Measurements from ENCODE around the gene TMC2. TPM values are rescaled to one million over a fixed set of nuclear protein-coding genes. Genes with fewer than 3 reads are reported as not detected.
A peak's percentile ranks its signal among the peaks of the same experiment; 100 is the strongest.

The TMC2 gene
- total RNA-seq, 1 experiment from 2014 or later, result not detected

GRCh38 chr20:2652724-2653555, 116.6 kb downstream of the TMC2 start (continued):
- TF ChIP-seq AFF4 (CRISPR knock-in tag; IDR thresholded peaks at IDR 0.05; ENCODE audit: borderline replicate concordance), result no peak
- peak; percentile 49; the same call in 1 of the 2 replicates for TF ChIP-seq CREB1 (CRISPR knock-in tag; IDR thresholded peaks at IDR 0.05)
- no peak for TF ChIP-seq EMX1 (CRISPR knock-in tag; IDR thresholded peaks at IDR 0.05)
- 0 out of 2 replicates have a peak, but pooled peaks have one; percentile 10 for TF ChIP-seq GABPB1 (CRISPR knock-in tag; IDR thresholded peaks at IDR 0.05)
- TF ChIP-seq NR2C2 (CRISPR knock-in tag; IDR thresholded peaks at IDR 0.05), result no peak; the same call in 1 of the 2 replicates
- no peak for TF ChIP-seq NR1H2 (CRISPR knock-in tag; IDR thresholded peaks at IDR 0.05)
- TF ChIP-seq JUN (CRISPR knock-in tag; IDR thresholded peaks at IDR 0.05), result no peak; the same call in none of the 2 replicates
- TF ChIP-seq, protein P1, sequence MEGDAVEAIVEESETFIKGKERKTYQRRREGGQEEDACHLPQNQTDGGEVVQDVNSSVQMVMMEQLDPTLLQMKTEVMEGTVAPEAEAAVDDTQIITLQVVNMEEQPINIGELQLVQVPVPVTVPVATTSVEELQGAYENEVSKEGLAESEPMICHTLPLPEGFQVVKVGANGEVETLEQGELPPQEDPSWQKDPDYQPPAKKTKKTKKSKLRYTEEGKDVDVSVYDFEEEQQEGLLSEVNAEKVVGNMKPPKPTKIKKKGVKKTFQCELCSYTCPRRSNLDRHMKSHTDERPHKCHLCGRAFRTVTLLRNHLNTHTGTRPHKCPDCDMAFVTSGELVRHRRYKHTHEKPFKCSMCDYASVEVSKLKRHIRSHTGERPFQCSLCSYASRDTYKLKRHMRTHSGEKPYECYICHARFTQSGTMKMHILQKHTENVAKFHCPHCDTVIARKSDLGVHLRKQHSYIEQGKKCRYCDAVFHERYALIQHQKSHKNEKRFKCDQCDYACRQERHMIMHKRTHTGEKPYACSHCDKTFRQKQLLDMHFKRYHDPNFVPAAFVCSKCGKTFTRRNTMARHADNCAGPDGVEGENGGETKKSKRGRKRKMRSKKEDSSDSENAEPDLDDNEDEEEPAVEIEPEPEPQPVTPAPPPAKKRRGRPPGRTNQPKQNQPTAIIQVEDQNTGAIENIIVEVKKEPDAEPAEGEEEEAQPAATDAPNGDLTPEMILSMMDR (IDR thresholded peaks at IDR 0.05), result no peak
- no peak for TF ChIP-seq MYBL2 (CRISPR knock-in tag; IDR thresholded peaks at IDR 0.05)
- no peak for TF ChIP-seq ZNF396 (CRISPR knock-in tag; IDR thresholded peaks at IDR 0.05; ENCODE audit: borderline replicate concordance)
- peak; percentile 45; the same call in 1 of the 2 replicates for TF ChIP-seq TCF7 (CRISPR knock-in tag; IDR thresholded peaks at IDR 0.05; ENCODE audit: low read depth)

DNA sequence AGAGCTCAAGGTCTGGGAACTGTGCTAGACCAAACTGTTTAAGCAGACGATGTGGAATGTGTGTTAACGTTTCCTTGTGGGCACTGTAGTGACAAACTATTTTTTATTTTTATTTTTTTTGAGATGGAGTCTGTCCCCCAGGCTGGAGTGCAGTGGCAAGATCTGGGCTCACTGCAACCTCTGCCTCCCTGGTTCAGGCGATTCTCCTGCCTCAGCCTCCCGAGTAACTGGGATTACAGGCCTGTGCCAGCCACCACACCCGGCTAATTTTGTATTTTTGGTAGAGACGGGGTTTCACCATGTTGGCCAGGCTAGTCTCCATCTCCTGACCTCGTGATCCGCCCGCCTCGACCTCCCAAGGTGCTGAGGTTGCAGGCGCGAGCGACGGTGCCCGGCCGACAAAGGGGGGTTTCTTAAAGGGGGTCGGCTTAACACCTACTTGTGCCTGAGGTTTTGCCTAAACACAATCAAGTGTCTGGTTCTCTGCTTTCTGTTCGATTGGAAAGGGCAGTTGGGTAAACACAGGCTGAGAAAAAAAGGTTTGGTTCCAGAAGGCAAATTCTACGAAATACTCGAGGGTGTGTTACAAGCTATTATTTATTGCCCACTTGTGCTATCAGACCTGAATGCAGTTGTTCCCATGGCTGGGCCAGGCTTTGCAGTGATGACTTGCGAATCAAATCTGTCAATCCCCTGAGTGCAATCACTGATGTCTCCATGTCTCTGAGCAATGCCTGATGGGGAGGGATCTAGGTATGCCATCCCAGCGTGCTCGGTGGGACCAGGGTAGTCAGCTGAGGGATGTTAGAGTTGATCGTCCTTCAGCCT, 117.4 kb downstream of the TMC2 start:
- Mint-ChIP-seq H3K4me3 (peak overlapping the region; percentile 84), H3K4me1 (peaks cover 24% of the 10 kb centered on the region), H3K27me3 (ENCODE audit: low read depth) (no peaks in the 10 kb centered on the region), H3K27ac (peak overlapping the region; percentile 90), H3K9me3 (no peaks in the 10 kb centered on the region), H3K36me3 (peaks cover 60% of the 10 kb centered on the region)
- DNase-seq (ENCODE audit: low spot score) (no peak), ATAC-seq (no peak)
- POLR2A ChIA-PET, result interaction anchor here (0.7 kb wide), 1 partner anchor 183 kb away, joined by 5 read pairs; the partner anchor contains the start of gene SNRPB
- CTCF ChIA-PET, result interaction anchor here (0.6 to 3.7 kb wide), 2 partner anchors 131 to 176 kb away, joined by 3 to 30 read pairs; no protein-coding TSS in a partner anchor
- TF ChIP-seq MXD4 (CRISPR knock-in tag; IDR thresholded peaks at IDR 0.05; ENCODE audit: borderline replicate concordance) (no peak), ELF4 (CRISPR knock-in tag; IDR thresholded peaks at IDR 0.05; ENCODE audit: low read depth) (no peak), SMAD4 (CRISPR knock-in tag; IDR thresholded peaks at IDR 0.05) (no peak), AFF4 (CRISPR knock-in tag; IDR thresholded peaks at IDR 0.05; ENCODE audit: borderline replicate concordance) (no peak), NR2C2 (CRISPR knock-in tag; IDR thresholded peaks at IDR 0.05) (no peak), SOX15 (CRISPR knock-in tag; IDR thresholded peaks at IDR 0.05) (no peak), ZNF121 (CRISPR knock-in tag; IDR thresholded peaks at IDR 0.05) (no peak), CBFB (CRISPR knock-in tag; IDR thresholded peaks at IDR 0.05; ENCODE audit: low read depth) (no peak), ZNF423 (CRISPR knock-in tag; IDR thresholded peaks at IDR 0.05) (no peak), GABPB1 (CRISPR knock-in tag; IDR thresholded peaks at IDR 0.05) (no peak)
- TF ChIP-seq, protein P2, sequence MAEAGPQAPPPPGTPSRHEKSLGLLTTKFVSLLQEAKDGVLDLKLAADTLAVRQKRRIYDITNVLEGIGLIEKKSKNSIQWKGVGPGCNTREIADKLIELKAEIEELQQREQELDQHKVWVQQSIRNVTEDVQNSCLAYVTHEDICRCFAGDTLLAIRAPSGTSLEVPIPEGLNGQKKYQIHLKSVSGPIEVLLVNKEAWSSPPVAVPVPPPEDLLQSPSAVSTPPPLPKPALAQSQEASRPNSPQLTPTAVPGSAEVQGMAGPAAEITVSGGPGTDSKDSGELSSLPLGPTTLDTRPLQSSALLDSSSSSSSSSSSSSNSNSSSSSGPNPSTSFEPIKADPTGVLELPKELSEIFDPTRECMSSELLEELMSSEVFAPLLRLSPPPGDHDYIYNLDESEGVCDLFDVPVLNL (CRISPR knock-in tag; IDR thresholded peaks at IDR 0.05; ENCODE audit: borderline replicate concordance, low read depth), result no peak
- TF ChIP-seq, protein P1 (IDR thresholded peaks at IDR 0.05), result no peak

All from WTC11 (cell line).